Upper lobe of right lung (tissue), 1 donor: Measurements from ENCODE around the gene ZNF593. TPM values are rescaled to one million over a fixed set of nuclear protein-coding genes. Genes with fewer than 3 reads are reported as not detected.

Experiments
- ATAC-seq: fragments of 200-7000 bp; cut with Tn5 transposase; one replicate; pipeline ENCODE4 v1.9.1; 2020; ENCODE audit warnings: mild to moderate bottlenecking, moderate library complexity
- DNase-seq: peaks from one replicate; pipeline ENCODE4 v3.0.0-alpha.2; 2020
- H3K27ac ChIP-seq: fragments of 200-600 bp; one replicate; pipeline ENCODE4 v1.8.0; 2022
- H3K27me3 ChIP-seq: fragments of 200-600 bp; one replicate; pipeline ENCODE4 v1.8.0; 2022; ENCODE audit warnings: mild to moderate bottlenecking
- H3K36me3 ChIP-seq: fragments of 200-600 bp; one replicate; pipeline ENCODE4 v1.8.0; 2022
- H3K4me1 ChIP-seq: fragments of 200-600 bp; one replicate; pipeline ENCODE4 v1.8.0; 2022
- H3K4me3 ChIP-seq: fragments of 200-600 bp; one replicate; pipeline ENCODE4 v1.8.0; 2022; ENCODE audit warnings: mild to moderate bottlenecking
- H3K9me3 ChIP-seq: fragments of 200-600 bp; one replicate; pipeline ENCODE4 v1.8.0; 2022
- CTCF ChIP-seq: fragments of 200-600 bp; IDR thresholded peaks from one replicate; pipeline ENCODE4 v1.8.0; 2022; ENCODE audit warnings: antibody characterized with exemption
- intact Hi-C: fragments of 100-400 bp; cut with DNase I; formaldehyde crosslinking; loops from one replicate; pipeline ENCODE4 v1.11.0; 2022
- total RNA-seq: library from RNA; stranded (reverse); fragmentation: NEBNext Ultra II Directional; extraction: Animal tissue kit (Norgen Biotek cat#: 25700); gene quantifications from one replicate; pipeline ENCODE4 v1.2.1, GENCODE V29; 2021
- donor health status: DM: no; HTN: yes; CAD: no; lungs with severe emphysema.

The ZNF593 gene
- total RNA-seq, 1 donor from 2014 or later = 22.6 TPM

GRCh38 chr1:26180010-26180506 is 10.3 kb downstream of the ZNF593 start:
- TF ChIP-seq CTCF = no peak
- no peak overlapping the region for H3K4me3 ChIP-seq
- H3K27ac ChIP-seq = no peak overlapping the region
- H3K27me3 ChIP-seq = no peaks in the 10 kb centered on the region
- H3K4me1 ChIP-seq = no peaks in the 10 kb centered on the region
- H3K36me3 ChIP-seq = no peaks in the 10 kb centered on the region
- H3K9me3 ChIP-seq = no peaks in the 10 kb centered on the region
- ATAC-seq = no peak
- intact Hi-C loops = no loop called here
- DNase-seq = no peak

- H3K27me3 ChIP-seq = no peaks in the 10 kb centered on the region
- ATAC-seq (no peak), DNase-seq (no peak)
- H3K9me3 ChIP-seq = no peaks in the 10 kb centered on the region
- no peak overlapping the region for H3K27ac ChIP-seq
- H3K4me3 ChIP-seq = no peak overlapping the region
- no peaks in the 10 kb centered on the region for H3K4me1 ChIP-seq
- H3K36me3 ChIP-seq = no peaks in the 10 kb centered on the region
- intact Hi-C loops = no loop called here
- no peak for TF ChIP-seq CTCF
These were observed 12.1 kb downstream of the ZNF593 start for GRCh38 chr1:26181586-26182382.

- H3K27me3 ChIP-seq = no peaks in the 10 kb centered on the region
- no peaks in the 10 kb centered on the region for H3K36me3 ChIP-seq
- intact Hi-C loops = no loop called here
- TF ChIP-seq CTCF = no peak
- H3K27ac ChIP-seq = no peak overlapping the region
- H3K9me3 ChIP-seq = no peaks in the 10 kb centered on the region
- DNase-seq = no peak
- ATAC-seq = no peak
- H3K4me3 ChIP-seq = no peak overlapping the region
- no peaks in the 10 kb centered on the region for H3K4me1 ChIP-seq
These were observed 12.6 kb downstream of the ZNF593 start for GRCh38 chr1:26182383-26182696.

GRCh38 chr1:26184086-26184485 is 14.4 kb downstream of the ZNF593 start:
- no peak overlapping the region for H3K4me3 ChIP-seq
- DNase-seq = no peak
- intact Hi-C loops = no loop called here
- H3K9me3 ChIP-seq = no peaks in the 10 kb centered on the region
- H3K4me1 ChIP-seq = no peaks in the 10 kb centered on the region
- no peaks in the 10 kb centered on the region for H3K27me3 ChIP-seq
- H3K27ac ChIP-seq = no peak overlapping the region
- ATAC-seq = no peak
- H3K36me3 ChIP-seq = no peaks in the 10 kb centered on the region
- no peak for TF ChIP-seq CTCF

GRCh38 chr1:26184883-26185282 is 15.2 kb downstream of the ZNF593 start:
- no peak for TF ChIP-seq CTCF
- ATAC-seq (no peak), DNase-seq (no peak)

More at GRCh38 chr1:26184883-26185282, 15.2 kb downstream of the ZNF593 start:
- H3K27me3 ChIP-seq = no peaks in the 10 kb centered on the region
- no peak overlapping the region for H3K4me3 ChIP-seq
- intact Hi-C loops = no loop called here
- H3K4me1 ChIP-seq = no peaks in the 10 kb centered on the region
- no peaks in the 10 kb centered on the region for H3K9me3 ChIP-seq
- H3K36me3 ChIP-seq = no peaks in the 10 kb centered on the region
- H3K27ac ChIP-seq = no peak overlapping the region
